Adrenal gland (tissue), 12 donors: Measurements from ENCODE around the gene SRC. TPM values are rescaled to one million over a fixed set of nuclear protein-coding genes. Genes with fewer than 3 reads are reported as not detected.

Experiments
- DNase-seq, 7 donors: peaks; one replicate each; pipeline ENCODE4 v3.0.0-alpha.2; 2019 to 2020
- H3K27ac ChIP-seq, 5 donors: fragments of 200-600 bp; sonication (generic) in 4 of 5; 1 replicate in 3 of 5; 2 replicates in 2 of 5; pipeline versions ENCODE4 v1.5.1 to v1.8.0; 2016 to 2020; ENCODE audit warnings: mild to moderate bottlenecking in 1 of 5
- H3K27me3 ChIP-seq: fragments of 200-600 bp; 2 replicates; pipeline ENCODE4 v1.8.0; 2021
- H3K36me3 ChIP-seq, 2 donors: fragments of 200-600 bp; replicated peaks in 1 of 2; 1 replicate in 1 of 2; 2 replicates in 1 of 2; pipeline versions ENCODE4 v1.5.1 to v1.8.0; 2018 to 2022
- H3K4me1 ChIP-seq, 2 donors: fragments of 200-600 bp; replicated peaks in 1 of 2; 1 replicate in 1 of 2; 2 replicates in 1 of 2; pipeline versions ENCODE4 v1.5.1 to v1.8.0; 2018 to 2021
- H3K4me3 ChIP-seq, 4 donors: fragments of 200-600 bp; sonication (generic) in 3 of 4; one replicate each; pipeline ENCODE4 v1.5.1; 2016 to 2018
- H3K9me3 ChIP-seq, 3 donors: fragments of 200-600 bp; sonication (generic) in 1 of 3; replicated peaks in 1 of 3; 1 replicate in 2 of 3; 2 replicates in 1 of 3; pipeline versions ENCODE4 v1.5.1 to v1.8.0; 2016 to 2021
- POLR2A ChIP-seq, 2 donors: fragments of 450-650 bp; IDR thresholded peaks; one replicate each; pipeline ENCODE4 v1.6.1; 2017; ENCODE audit warnings: antibody characterized with exemption in 2 of 2, mild to moderate bottlenecking in 2 of 2, moderate library complexity in 1 of 2
- WGBS, 4 donors: extraction: QIAGEN DNeasy Blood & Tissue Kit in 2 of 4; methylation state at CpG; one replicate each; pipeline versions ENCODE4 v1.1.5 to v1.1.7; 2013 to 2017; 5-methylcytosine and 5-hydroxymethylcytosine counted together
- intact Hi-C, 2 donors: fragments of 100-400 bp; cut with DNase I; formaldehyde crosslinking; loops; one replicate each; pipeline versions ENCODE4 v1.14.1 to v1.15.0; 2022 to 2023
- polyA plus RNA-seq, 3 donors: library from polyadenylated mRNA; stranded (reverse); fragments of 200-250 nt in 2 of 3; fragments of 350-450 nt in 1 of 3; fragmentation: Illumina TruSeq in 1 of 3; extraction: RNeasy Lipid Tissue Mini Kit (QIAGEN cat#74804) in 1 of 3; gene quantifications; one replicate each; pipeline ENCODE4 v1.2.3, GENCODE V29; 2013 to 2014
- total RNA-seq, 9 donors: library from RNA; depleted of rRNA in 4 of 9; stranded (reverse); fragments of >200 nt in 4 of 9; fragments of 120-200 nt in 1 of 9; fragmentation: NEBNext Ultra II Directional in 1 of 9; extraction: Animal tissue kit (Norgen Biotek cat#: 25700) in 1 of 9; gene quantifications; one replicate each; pipeline versions ENCODE4 v1.1.0 to v1.2.4, GENCODE V29; 2013 to 2023
- TF ChIP-seq, protein P1 (sequence below), 6 experiments: fragments of 450-650 bp in 4 of 6; fragments of 200-600 bp in 2 of 6; sonication (generic) in 1 of 6; IDR thresholded peaks; 1 replicate in 5 of 6; 2 replicates in 1 of 6; pipeline versions ENCODE4 v1.5.1 to v1.8.0; 2016 to 2021; ENCODE audit warnings: antibody characterized with exemption in 6 of 6, mild to moderate bottlenecking in 2 of 6, moderate library complexity in 1 of 6
- donor health status: healthy with polysubstance abuse.
- donor health status: Bipolar disorder and iron deficiency.
- donor health status: DM: yes; HTN: yes; CAD: no.
- donor health status: DM: no; HTN: no; CAD: no.
- donor health status: DM: no; HTN: no; CAD: no.
- donor health status: DM: yes; HTN: yes; CAD: no.

The SRC gene
- total and polyA plus RNA-seq, 12 donors, result 10.6 to 83.0 (median 52.7) TPM

DNA sequence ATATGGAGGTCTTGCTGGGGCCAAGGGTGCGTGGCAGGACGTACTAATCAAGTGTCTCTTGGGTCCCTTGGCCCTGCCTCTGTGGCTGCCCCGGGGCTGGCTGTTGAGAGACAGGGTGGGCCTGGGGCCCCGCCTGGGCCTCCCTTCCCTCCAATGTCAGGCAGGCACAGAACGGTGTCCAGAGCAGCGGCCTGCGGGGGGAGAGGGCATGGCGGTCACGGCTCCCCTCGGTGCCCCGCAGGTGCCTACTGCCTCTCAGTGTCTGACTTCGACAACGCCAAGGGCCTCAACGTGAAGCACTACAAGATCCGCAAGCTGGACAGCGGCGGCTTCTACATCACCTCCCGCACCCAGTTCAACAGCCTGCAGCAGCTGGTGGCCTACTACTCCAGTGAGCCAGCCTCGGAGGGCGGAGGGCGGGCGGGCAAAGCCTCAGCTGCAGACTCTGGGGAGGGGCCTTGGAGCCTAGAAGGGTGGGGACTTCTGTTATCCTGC is 50.0 kb downstream of the SRC start:
- H3K27me3 ChIP-seq, result no peaks in the 10 kb centered on the region
- intact Hi-C loops, result loop anchor here in 1 of 2 donors (10.0 kb wide), 1 partner anchor 201 kb away; no protein-coding TSS in a partner anchor
- no peak overlapping the region for H3K27ac ChIP-seq
- peaks cover 11 to 14% of the 10 kb centered on the region in 2 donors for H3K4me1 ChIP-seq
- no peak for TF ChIP-seq POLR2A (IDR thresholded peaks at IDR 0.05)
- TF ChIP-seq, protein P1, sequence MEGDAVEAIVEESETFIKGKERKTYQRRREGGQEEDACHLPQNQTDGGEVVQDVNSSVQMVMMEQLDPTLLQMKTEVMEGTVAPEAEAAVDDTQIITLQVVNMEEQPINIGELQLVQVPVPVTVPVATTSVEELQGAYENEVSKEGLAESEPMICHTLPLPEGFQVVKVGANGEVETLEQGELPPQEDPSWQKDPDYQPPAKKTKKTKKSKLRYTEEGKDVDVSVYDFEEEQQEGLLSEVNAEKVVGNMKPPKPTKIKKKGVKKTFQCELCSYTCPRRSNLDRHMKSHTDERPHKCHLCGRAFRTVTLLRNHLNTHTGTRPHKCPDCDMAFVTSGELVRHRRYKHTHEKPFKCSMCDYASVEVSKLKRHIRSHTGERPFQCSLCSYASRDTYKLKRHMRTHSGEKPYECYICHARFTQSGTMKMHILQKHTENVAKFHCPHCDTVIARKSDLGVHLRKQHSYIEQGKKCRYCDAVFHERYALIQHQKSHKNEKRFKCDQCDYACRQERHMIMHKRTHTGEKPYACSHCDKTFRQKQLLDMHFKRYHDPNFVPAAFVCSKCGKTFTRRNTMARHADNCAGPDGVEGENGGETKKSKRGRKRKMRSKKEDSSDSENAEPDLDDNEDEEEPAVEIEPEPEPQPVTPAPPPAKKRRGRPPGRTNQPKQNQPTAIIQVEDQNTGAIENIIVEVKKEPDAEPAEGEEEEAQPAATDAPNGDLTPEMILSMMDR (IDR thresholded peaks at IDR 0.05), result no peak
- no peaks in the 10 kb centered on the region for H3K9me3 ChIP-seq
- H3K4me3 ChIP-seq, result no peak overlapping the region
- H3K36me3 ChIP-seq, result peaks cover 0 to 42% of the 10 kb centered on the region in 2 donors
- 72 to 83% (median 81%) methylated on average over 5 to 22 of the region's 22 CpGs for WGBS, 4 donors
- DNase-seq, result no peak

DNA sequence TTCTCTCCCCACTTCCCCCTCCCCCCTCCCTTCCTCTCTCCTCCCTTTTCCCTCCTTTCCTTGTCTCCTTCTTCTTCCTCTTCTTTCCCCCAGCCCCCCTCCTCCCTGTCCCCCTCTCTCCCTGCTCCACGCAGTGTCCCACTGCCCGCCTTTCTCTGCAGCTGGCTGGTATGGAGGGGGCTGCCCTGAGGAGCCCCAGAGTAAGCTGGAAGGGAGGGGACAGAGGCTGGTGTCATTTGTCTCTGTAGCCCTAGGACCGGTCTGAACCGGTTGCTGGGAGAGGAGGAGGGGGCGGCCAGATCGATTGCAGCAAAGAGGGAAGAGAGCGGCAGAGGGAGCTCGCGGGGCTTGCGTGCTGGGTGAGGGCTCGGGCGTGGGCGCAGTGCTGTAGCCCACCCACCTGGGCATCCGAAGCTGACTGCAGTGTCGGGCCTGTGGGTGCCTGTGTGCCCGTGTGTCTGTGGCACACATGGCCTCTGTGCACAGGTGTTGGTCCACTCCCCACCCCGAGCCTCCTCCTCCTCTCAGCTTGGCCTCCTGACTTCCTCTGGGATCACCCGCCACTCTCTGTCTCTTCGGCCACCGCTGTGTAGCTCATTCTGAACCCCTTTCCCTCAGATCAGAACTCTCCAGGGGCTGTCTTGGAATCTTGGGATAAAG is 50.6 kb downstream of the SRC start:
- intact Hi-C loops, result loop anchor here in 1 of 2 donors (10.0 kb wide), 1 partner anchor 202 kb away; no protein-coding TSS in a partner anchor
- no peak for DNase-seq
- no peaks in the 10 kb centered on the region for H3K9me3 ChIP-seq
- peaks cover 9 to 11% of the 10 kb centered on the region in 2 donors for H3K4me1 ChIP-seq
- TF ChIP-seq POLR2A (IDR thresholded peaks at IDR 0.05), result no peak
- TF ChIP-seq, protein P1 (IDR thresholded peaks at IDR 0.05), result no peak
- H3K27me3 ChIP-seq, result no peaks in the 10 kb centered on the region
- H3K27ac ChIP-seq, result peak overlapping the region in 1 of 5 donors; percentile 79
- H3K36me3 ChIP-seq, result peaks cover 0 to 48% of the 10 kb centered on the region in 2 donors
- no peak overlapping the region for H3K4me3 ChIP-seq
- 67 to 77% (median 75%) methylated on average over 11 to 20 of the region's 20 CpGs for WGBS, 4 donors

DNA sequence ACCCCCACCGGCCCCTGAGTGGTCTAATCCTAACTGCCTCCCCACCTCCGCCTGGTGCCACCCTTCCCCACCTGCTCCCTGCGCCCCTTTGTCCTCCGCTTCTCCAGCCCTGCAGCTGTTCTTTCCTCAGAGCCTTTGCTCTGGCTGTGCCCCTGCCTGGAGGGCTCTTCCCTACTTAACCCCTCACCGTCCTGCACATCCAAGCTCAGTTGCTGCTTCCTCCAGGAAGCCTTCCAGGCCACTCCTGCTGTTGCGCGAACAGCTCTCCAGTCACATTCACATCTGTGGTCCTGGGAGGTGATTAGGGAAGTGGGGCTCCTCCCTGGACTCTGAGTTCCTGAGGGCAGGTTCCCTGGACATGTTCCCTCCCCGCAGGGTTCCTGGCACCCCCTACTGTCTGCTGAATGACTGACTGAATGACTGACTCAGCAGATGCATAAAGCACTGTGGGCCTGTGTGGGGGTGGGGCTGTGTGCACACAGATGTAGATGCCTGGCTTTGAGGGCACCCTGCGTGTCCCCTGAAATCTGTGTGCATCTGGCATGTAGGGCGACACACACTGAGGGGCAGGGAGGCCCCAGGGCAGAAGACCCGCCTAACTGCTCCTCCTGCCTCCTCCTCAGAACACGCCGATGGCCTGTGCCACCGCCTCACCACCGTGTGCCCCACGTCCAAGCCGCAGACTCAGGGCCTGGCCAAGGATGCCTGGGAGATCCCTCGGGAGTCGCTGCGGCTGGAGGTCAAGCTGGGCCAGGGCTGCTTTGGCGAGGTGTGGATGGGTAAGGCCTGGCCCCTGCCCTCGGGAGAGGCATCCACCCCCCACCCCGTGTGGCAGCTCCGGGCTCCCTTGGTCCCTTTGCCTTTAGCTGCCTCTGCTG is 51.4 kb downstream of the SRC start:
- TF ChIP-seq, protein P1 (IDR thresholded peaks at IDR 0.05), result no peak
- no peak for TF ChIP-seq POLR2A (IDR thresholded peaks at IDR 0.05)
- WGBS, 4 donors, result 73 to 84% (median 79%) methylated on average over 9 to 24 of the region's 24 CpGs
- no peaks in the 10 kb centered on the region for H3K9me3 ChIP-seq
- H3K36me3 ChIP-seq, result peaks cover 0 to 56% of the 10 kb centered on the region in 2 donors
- H3K27ac ChIP-seq, result peak overlapping the region in 2 of 5 donors; percentile 79 to 83
- no peaks in the 10 kb centered on the region for H3K27me3 ChIP-seq
- DNase-seq, result no peak
- H3K4me3 ChIP-seq, result no peak overlapping the region
- intact Hi-C loops, result loop anchor here in 1 of 2 donors (10.0 kb wide), 1 partner anchor 203 kb away; no protein-coding TSS in a partner anchor
- H3K4me1 ChIP-seq, result peaks cover 9 to 11% of the 10 kb centered on the region in 2 donors
